Astrocyte (in vitro differentiated cells and primary cell): Measurements from ENCODE around the gene PELO.

Experiments
- EZH2 ChIP-seq: IDR thresholded peaks from 2 replicates; pipeline ENCODE4 v1.6.1; 2012; ENCODE audit warnings: mild to moderate bottlenecking, low read length, inconsistent platforms; ENCODE audit not compliant: insufficient read depth
- TF ChIP-seq, protein P1 (sequence below): IDR thresholded peaks from 2 replicates; pipeline ENCODE4 v1.5.1; 2011; ENCODE audit warnings: low read depth, mild to moderate bottlenecking, inconsistent platforms, low read length, moderate library complexity; ENCODE audit not compliant: insufficient read depth

DNA sequence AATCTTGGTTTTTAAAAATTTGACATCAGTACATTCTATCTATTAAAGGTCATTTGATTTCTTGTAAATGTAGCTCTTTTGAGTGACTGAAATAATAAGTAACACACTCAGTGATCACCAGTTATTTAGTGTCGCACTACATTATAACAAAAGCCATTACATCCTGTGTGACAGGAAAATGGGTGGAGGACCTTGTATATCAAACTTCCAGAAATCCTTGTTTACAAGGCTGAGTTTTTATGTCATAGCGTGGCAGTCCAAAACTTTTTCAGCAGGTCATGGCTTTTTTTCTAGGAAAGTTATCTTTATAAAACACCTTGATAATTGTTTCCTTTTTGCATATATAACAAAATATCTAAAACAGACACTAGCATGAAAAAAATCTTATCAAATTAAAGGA is 14.4 kb upstream of the PELO start:
- TF ChIP-seq, protein P1, sequence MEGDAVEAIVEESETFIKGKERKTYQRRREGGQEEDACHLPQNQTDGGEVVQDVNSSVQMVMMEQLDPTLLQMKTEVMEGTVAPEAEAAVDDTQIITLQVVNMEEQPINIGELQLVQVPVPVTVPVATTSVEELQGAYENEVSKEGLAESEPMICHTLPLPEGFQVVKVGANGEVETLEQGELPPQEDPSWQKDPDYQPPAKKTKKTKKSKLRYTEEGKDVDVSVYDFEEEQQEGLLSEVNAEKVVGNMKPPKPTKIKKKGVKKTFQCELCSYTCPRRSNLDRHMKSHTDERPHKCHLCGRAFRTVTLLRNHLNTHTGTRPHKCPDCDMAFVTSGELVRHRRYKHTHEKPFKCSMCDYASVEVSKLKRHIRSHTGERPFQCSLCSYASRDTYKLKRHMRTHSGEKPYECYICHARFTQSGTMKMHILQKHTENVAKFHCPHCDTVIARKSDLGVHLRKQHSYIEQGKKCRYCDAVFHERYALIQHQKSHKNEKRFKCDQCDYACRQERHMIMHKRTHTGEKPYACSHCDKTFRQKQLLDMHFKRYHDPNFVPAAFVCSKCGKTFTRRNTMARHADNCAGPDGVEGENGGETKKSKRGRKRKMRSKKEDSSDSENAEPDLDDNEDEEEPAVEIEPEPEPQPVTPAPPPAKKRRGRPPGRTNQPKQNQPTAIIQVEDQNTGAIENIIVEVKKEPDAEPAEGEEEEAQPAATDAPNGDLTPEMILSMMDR, result no peak
- TF ChIP-seq EZH2, result no peak
